ENCODE measurements around the gene PDIA6. TPM values are rescaled to one million over a fixed set of nuclear protein-coding genes. Genes with fewer than 3 reads are reported as not detected.

The PDIA6 gene
- total and polyA plus RNA-seq, 2 of the 4 experiments (the other 2 are of a cell fraction) = 204 to 349 TPM

GRCh38 chr2:10772868-10773215 is 39.7 kb downstream of the PDIA6 start:
- dilution Hi-C loops (cut with HindIII; ENCODE audit: low sequenced_read_pairs, unreplicated experiment) = no loop called here
- no peak overlapping the region for H2AK9ac ChIP-seq (replicated peaks; ENCODE audit: low read depth, low read length, poor library complexity)
- H3K9ac ChIP-seq (ENCODE audit: low read depth, low read length) = no peak overlapping the region
- H2BK20ac ChIP-seq (ENCODE audit: low read depth, low read length) = no peak overlapping the region
- H4K20me1 ChIP-seq (ENCODE audit: insufficient read depth, low read length) = no peaks in the 10 kb centered on the region; the same call in 1 of the 2 replicates
- H3K27ac ChIP-seq (ENCODE audit: insufficient read depth, low read length) = no peak overlapping the region
- H3K18ac ChIP-seq (ENCODE audit: low read depth, low read length) = no peak overlapping the region
- H3K4me2 ChIP-seq (ENCODE audit: low read depth, low read length) = no peak overlapping the region
- H2BK5ac ChIP-seq (ENCODE audit: low read depth, low read length, poor library complexity, severe bottlenecking) = no peak overlapping the region
- POLR2A ChIA-PET (ENCODE audit: unreplicated experiment) = no interaction called here
- no peak overlapping the region for H3K4ac ChIP-seq (ENCODE audit: low read depth, low read length)
- H3K79me1 ChIP-seq (ENCODE audit: low read depth in 1 of 2, low read length in 2 of 2) = no peaks in the 10 kb centered on the region
- H3K27me3 ChIP-seq (ENCODE audit: control insufficient read depth, insufficient read depth, low read length) = peaks cover 18% of the 10 kb centered on the region; the same call in 1 of the 2 replicates
- no peak overlapping the region for H2AK5ac ChIP-seq (ENCODE audit: low read depth, low read length)
- no peak overlapping the region for H4K5ac ChIP-seq (ENCODE audit: low read depth, low read length)
- in situ Hi-C loops (cut with MboI; ENCODE audit: low sequenced_read_pairs) = no loop called here
- H3K36me3 ChIP-seq (ENCODE audit: control insufficient read depth, insufficient read depth, low read length) = no peaks in the 10 kb centered on the region; the same call in 1 of the 2 replicates
- no TSS peak for BruUV-seq (replicated peaks)
- H3K4me1 ChIP-seq (ENCODE audit: control insufficient read depth, insufficient read depth, low read length) = no peaks in the 10 kb centered on the region
- TF ChIP-seq USF2 (IDR thresholded peaks at IDR 0.05; ENCODE audit: low read depth, low read length) (no peak), FOS (IDR thresholded peaks at IDR 0.05; ENCODE audit: low read depth, low read length) (no peak), POLR2A (IDR thresholded peaks at IDR 0.05; ENCODE audit: low read depth, low read length) (no peak), ELK1 (IDR thresholded peaks at IDR 0.05; ENCODE audit: borderline replicate concordance, low read depth, low read length) (no peak), BHLHE40 (IDR thresholded peaks at IDR 0.05; ENCODE audit: low read depth, low read length) (no peak), MXI1 (IDR thresholded peaks at IDR 0.05; ENCODE audit: borderline replicate concordance, low read depth, low read length) (no peak), RCOR1 (IDR thresholded peaks at IDR 0.05; ENCODE audit: insufficient replicate concordance, low read length) (no peak), MAZ (IDR thresholded peaks at IDR 0.05; ENCODE audit: borderline replicate concordance, low read depth, low read length) (no peak), CTCF (conservative IDR thresholded peaks at IDR 0.05; ENCODE audit: low read depth, low read length) (no peak)
- H3K9me3 ChIP-seq (ENCODE audit: control insufficient read depth, insufficient read depth, low read length) = no peaks in the 10 kb centered on the region
- intact Hi-C loops (cut with micrococcal nuclease) = no loop called here
- H3K4me3 ChIP-seq (ENCODE audit: insufficient read depth, low read depth, low read length) = no peak overlapping the region
- no peak overlapping the region for H3K56ac ChIP-seq (ENCODE audit: extremely low read depth, insufficient read depth, low read length)
- no peak overlapping the region for H4K91ac ChIP-seq (ENCODE audit: insufficient read depth, low read depth, low read length)
- no peak overlapping the region for H4K8ac ChIP-seq (ENCODE audit: low read depth in 2 of 2, low read length in 2 of 2)
- no peak overlapping the region for H3K14ac ChIP-seq (replicated peaks; ENCODE audit: low read depth, low read length)
- CTCF ChIA-PET = no interaction called here
- no peak overlapping the region for H2BK15ac ChIP-seq (ENCODE audit: low read depth, low read length)
- DNase-seq = no peak
- H3K23ac ChIP-seq (ENCODE audit: low read depth, low read length) = no peak overlapping the region
- H2BK120ac ChIP-seq (ENCODE audit: low read depth, low read length) = no peak overlapping the region
- 74% methylated on average over 9 of the region's 13 CpGs; no CpG with 5 or more reads in 1 of the 2 experiments for WGBS, 2 experiments (ENCODE audit: extremely low coverage in 2 of 2, insufficient read length in 1 of 2)
- ATAC-seq (ENCODE audit: low read depth) = no peak
- H2AFZ ChIP-seq (replicated peaks; ENCODE audit: low read length, poor library complexity) = no peak overlapping the region
- no peaks in the 10 kb centered on the region for H3K9me1 ChIP-seq (ENCODE audit: insufficient read depth, low read length)
